K562 (cell line): ENCODE data around the gene LST1. TPM values are rescaled to one million over a fixed set of nuclear protein-coding genes. Genes with fewer than 3 reads are reported as not detected.

Experiments
- ARID1B ChIP-seq: fragments of 450-650 bp; IDR thresholded peaks from 2 replicates; pipeline ENCODE4 v1.6.1; 2016; ENCODE audit warnings: antibody characterized with exemption, mild to moderate bottlenecking, inconsistent platforms
- DDX20 ChIP-seq: fragments of 450-650 bp; IDR thresholded peaks from 2 replicates; pipeline ENCODE4 v1.6.1; 2016; ENCODE audit warnings: missing genetic modification characterization, low read depth, mild to moderate bottlenecking, missing compliant biosample characterization, moderate library complexity
- E2F8 ChIP-seq: fragments of 450-650 bp; IDR thresholded peaks from 2 replicates; pipeline ENCODE4 v1.7.1; 2018; ENCODE audit warnings: mild to moderate bottlenecking, low read depth; ENCODE audit not compliant: partially characterized antibody
- FOXJ3 ChIP-seq: sonication (generic); formaldehyde crosslinking; IDR thresholded peaks from 2 replicates; pipeline ENCODE4 v1.4.0; 2020; ENCODE audit warnings: mild to moderate bottlenecking, missing genetic modification reagents
- FOXO4 ChIP-seq: fragments of 450-650 bp; formaldehyde crosslinking; IDR thresholded peaks from 2 replicates; pipeline ENCODE4 v1.4.0; 2020; ENCODE audit warnings: mild to moderate bottlenecking, moderate library complexity
- HDAC2 ChIP-seq: fragments of 450-650 bp; IDR thresholded peaks from 2 replicates; pipeline ENCODE4 v1.6.1; 2016; ENCODE audit warnings: mild to moderate bottlenecking
- HINFP ChIP-seq: fragments of 450-650 bp; conservative IDR thresholded peaks from 2 replicates; pipeline ENCODE4 v1.6.1; 2016; ENCODE audit warnings: missing genetic modification characterization, low read depth, mild to moderate bottlenecking, control low read depth, missing compliant biosample characterization
- KDM5B ChIP-seq: fragments of 200-600 bp; sonication (generic); IDR thresholded peaks from 2 replicates; pipeline ENCODE4 v1.6.1; 2012; ENCODE audit warnings: low read depth, mild to moderate bottlenecking, moderate library complexity, low read length, control low read depth, inconsistent platforms; ENCODE audit not compliant: insufficient replicate concordance
- MLX ChIP-seq, 2 experiments: fragments of 450-650 bp in 1 of 2; sonication (generic) in 1 of 2; formaldehyde crosslinking; conservative IDR thresholded peaks; 2 replicates each; pipeline versions ENCODE4 v1.4.0 to v1.8.1; 2020 to 2022; ENCODE audit warnings: mild to moderate bottlenecking in 1 of 2, missing genetic modification reagents in 1 of 2
- NR0B1 ChIP-seq: fragments of 450-650 bp; IDR thresholded peaks from one replicate; pipeline ENCODE4 v1.6.1; 2018; ENCODE audit warnings: mild to moderate bottlenecking, moderate library complexity; ENCODE audit not compliant: partially characterized antibody
- POLR2AphosphoS2 ChIP-seq: IDR thresholded peaks from 2 replicates; pipeline ENCODE4 v1.6.1; 2012; ENCODE audit warnings: low read length, improper control_type of control experiment
- PURB ChIP-seq: sonication (generic); formaldehyde crosslinking; IDR thresholded peaks from 2 replicates; pipeline ENCODE4 v1.9.0; 2021; ENCODE audit warnings: low read depth, mild to moderate bottlenecking, missing genetic modification reagents
- STAT5A ChIP-seq: IDR thresholded peaks from 2 replicates; pipeline ENCODE4 v1.6.1; 2012; ENCODE audit warnings: low read length, inconsistent platforms, borderline replicate concordance
- ZNF232 ChIP-seq: sonication (generic); formaldehyde crosslinking; IDR thresholded peaks from 2 replicates; pipeline ENCODE4 v1.8.0; 2022; ENCODE audit warnings: mild to moderate bottlenecking, missing genetic modification reagents
- ZNF398 ChIP-seq: fragments of 250-450 bp; sonication (Bioruptor Pico); IDR thresholded peaks from 2 replicates; pipeline ENCODE4 v1.8.0; 2021; ENCODE audit warnings: moderate library complexity, mild to moderate bottlenecking, inconsistent platforms
- ZNF699 ChIP-seq: fragments of 250-450 bp; sonication (Bioruptor Pico); IDR thresholded peaks from 2 replicates; pipeline ENCODE4 v1.8.0; 2021; ENCODE audit warnings: mild to moderate bottlenecking, moderate library complexity; ENCODE audit not compliant: insufficient replicate concordance
- polyA plus RNA-seq, 8 experiments: library from polyadenylated mRNA; depleted of rRNA in 4 of 8; stranded (reverse) in 5 of 8; unstranded in 3 of 8; fragments of >200 nt; fragmentation: Nextera tagmentation in 2 of 8; fragmentation: Illumina TruSeq in 1 of 8; extraction: Ambion mirVana in 2 of 8; extraction: Trizol in 1 of 8; gene quantifications; 2 replicates each; pipeline versions ENCODE4 v1.2.1 to v1.2.3, GENCODE V29; 2011 to 2014; ENCODE audit warnings: inconsistent platforms in 1 of 8, missing spikeins in 1 of 8
- total RNA-seq, 7 experiments: library from RNA; depleted of rRNA in 6 of 7; stranded (reverse); fragments of >200 nt in 6 of 7; fragmentation: Illumina TruSeq in 2 of 7; extraction: Trizol in 2 of 7; gene quantifications; 2 replicates each; pipeline versions ENCODE4 v1.2.1 to v1.2.3, GENCODE V29; 2011 to 2021; ENCODE audit warnings: low replicate concordance in 1 of 7

LST1 gene
- total and polyA plus RNA-seq, 9 of the 15 experiments (the other 6 are each of a cell fraction or from before 2014, with no cell fraction given), result 0.82 to 7.8 (median 1.7) TPM

GRCh38 chr6:31619805-31620585 is 33.9 kb downstream of the LST1 start (continued):
- TF ChIP-seq ZNF232 (CRISPR knock-in tag) (no peak), HINFP (no peak), POLR2AphosphoS2 (peak; percentile 76; the same call in 1 of the 2 replicates), ZNF398 (no peak), NR0B1 (no peak), MLX (CRISPR knock-in tag; conservative IDR thresholded peaks at IDR 0.05) (peak; percentile 75 to 80; a peak in 2 of 4 replicates), FOXJ3 (CRISPR knock-in tag) (no peak), FOXO4 (CRISPR knock-in tag) (peak; percentile 82; the same call in 1 of the 2 replicates), PURB (CRISPR knock-in tag) (no peak), HDAC2 (peak; percentile 86; the same call in 1 of the 2 replicates), E2F8 (peak; percentile 83), STAT5A (no peak), ZNF699 (CRISPR knock-in tag) (no peak), ARID1B (peak; percentile 40), DDX20 (tag) (no peak), KDM5B (peak; percentile 70)
